ENCODE data around the gene SYTL4.
"Not testable (repeated sequence)": the region's sequence is repeated elsewhere in the genome, so short reads cannot be mapped to it uniquely, and the experiment has no call there.

SYTL4 gene

DNA sequence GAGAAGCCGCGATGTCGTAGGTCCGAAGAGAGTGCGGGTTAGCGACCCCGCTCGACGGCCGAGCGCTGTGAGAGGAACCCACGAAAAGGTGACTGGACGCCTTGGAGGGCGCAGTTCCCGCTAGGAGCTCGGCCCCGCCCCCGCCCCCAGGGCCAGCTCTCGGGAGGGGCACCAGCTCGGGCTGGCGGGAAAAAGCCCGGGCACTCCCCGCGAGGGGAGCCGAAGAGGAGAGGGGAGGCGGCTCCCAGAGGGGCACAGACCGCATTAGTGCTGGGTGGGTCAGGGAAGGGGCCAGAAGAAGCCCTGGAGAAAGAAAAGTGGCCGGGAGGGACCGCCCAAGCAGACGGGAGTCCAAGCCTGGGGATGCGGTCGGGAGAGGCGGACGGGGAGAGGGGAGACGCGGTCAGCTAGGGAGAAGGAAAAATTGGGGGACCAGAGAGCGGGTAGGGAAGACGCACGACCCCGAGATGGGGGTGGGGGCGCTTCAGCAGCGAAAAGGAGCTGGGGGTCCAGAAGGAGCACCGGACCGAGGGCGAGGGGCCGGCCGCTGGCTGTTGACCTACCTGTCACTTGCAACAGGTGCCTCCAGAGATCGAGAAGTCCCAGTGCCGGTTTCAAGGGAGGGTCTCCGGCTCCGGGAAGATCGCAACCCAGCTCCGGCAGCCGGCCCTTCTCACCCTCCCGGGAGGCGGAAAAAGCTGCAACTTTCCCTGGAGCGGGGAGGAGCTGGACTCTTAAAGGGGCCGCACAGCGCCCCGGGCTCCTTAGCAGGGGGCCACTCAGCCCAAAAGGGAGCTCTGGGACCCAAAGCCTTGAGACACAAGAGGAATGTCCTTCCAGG, at the start of gene SYTL4:
TSS of gene SYTL4 (minus strand) at position 681 of the 841 bp plus-strand sequence. CDS start 30,084 bp downstream, outside the sequence.
- DNase-seq: peak; percentile 4
- in situ Hi-C loops (cut with HindIII; ENCODE audit: low pct_ligation_motif_present, low pct_unique_long_range_greater_than_20kb, low sequenced_read_pairs): no loop called here

DNA sequence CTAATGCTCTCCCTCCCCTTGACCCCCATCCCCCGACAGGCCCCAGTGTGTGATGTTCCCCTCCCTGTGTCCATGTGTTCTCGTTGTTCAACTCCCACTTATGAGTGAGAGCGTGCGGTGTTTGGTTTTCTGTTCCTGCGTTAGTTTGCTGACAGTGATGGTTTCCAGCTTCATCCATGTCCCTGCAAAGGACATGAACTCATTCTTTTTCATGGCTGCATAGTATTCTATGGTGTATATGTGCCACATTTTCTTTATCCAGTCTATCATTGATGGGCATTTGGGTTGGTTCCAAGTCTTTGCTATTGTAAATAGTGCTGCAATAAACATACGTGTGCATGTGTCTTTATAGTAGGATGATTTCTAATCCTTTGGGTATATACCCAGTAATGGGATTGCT, 37.5 kb upstream of the SYTL4 start:
- in situ Hi-C loops (cut with HindIII; ENCODE audit: low pct_ligation_motif_present, low pct_unique_long_range_greater_than_20kb, low sequenced_read_pairs); DNase-seq: not testable (repeated sequence)

DNA sequence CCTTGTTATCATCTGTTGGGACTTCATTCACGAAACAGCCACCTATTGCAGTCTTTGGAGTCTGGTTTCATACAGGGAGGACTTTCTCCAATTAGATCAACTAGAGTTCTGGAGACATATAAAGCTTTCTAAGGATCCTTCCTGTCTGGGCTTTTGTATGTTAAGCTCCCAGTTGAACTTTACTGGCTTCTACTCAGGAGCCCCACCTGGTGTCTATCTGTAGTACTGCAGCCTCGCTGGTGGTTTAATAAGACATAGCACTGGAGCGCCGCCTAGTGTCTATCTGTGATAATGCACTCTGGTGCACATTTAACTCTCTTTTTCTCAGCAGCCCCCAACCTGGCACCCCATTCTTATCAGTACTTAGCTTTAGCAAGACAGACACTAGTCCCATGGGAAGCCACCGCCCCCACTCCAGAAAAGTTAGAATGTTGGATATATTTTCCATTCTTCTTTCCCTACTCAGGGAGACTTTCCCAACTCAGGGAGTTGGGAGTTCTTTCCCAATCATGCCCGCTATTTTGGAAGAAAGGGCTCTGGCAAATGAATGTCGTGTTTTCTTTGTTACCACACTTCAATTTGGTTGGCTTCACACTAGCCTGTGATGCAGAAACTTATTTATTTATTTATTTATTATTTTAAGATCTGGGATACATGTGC, 36.9 kb upstream of the SYTL4 start:
- in situ Hi-C loops (cut with HindIII; ENCODE audit: low pct_ligation_motif_present, low pct_unique_long_range_greater_than_20kb, low sequenced_read_pairs): no loop called here
- peak; percentile 65 for DNase-seq

DNA sequence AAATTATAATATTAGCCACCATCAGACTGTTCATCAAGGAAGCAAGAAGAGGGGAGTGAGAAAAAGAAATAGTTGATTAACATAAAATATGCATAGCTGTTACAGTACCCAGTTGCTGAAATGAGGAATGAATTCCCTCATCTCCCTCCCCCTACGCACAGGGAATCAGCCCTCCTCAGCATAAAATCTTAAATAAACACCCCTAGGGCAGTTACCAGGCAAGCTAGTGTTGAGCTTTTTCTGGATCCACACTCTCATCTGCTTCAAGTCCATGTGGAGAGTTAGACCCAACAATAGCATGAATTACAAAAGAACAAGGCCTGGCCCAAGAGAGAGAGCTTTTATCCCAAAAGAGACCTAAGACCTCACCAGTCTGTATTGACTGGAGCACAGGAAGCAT, 19.0 kb upstream of the SYTL4 start:
- no peak for DNase-seq
- in situ Hi-C loops (cut with HindIII; ENCODE audit: low pct_ligation_motif_present, low pct_unique_long_range_greater_than_20kb, low sequenced_read_pairs): no loop called here

DNA sequence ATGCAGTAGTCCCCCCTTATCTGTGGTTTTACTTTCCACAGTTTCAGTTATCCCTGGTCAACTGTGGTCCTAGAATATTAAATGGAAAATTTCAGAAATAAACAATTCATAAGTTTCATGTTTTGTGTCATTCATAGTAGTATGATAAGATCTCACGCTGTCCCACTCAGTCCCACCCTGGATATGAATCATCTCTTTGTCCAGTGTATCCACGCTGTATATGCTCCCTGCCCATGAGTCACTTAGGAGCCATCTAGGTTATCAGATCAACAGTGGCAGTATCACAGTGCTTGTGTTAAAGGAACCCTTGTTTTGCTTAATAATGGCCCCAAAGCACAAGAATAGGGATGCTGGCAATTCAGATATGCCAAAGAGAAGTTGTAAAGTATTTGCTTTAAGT, 16.2 kb upstream of the SYTL4 start:
- in situ Hi-C loops (cut with HindIII; ENCODE audit: low pct_ligation_motif_present, low pct_unique_long_range_greater_than_20kb, low sequenced_read_pairs): no loop called here
- no peak for DNase-seq

GRCh38 chrX:100747703-100748102, 15.8 kb upstream of the SYTL4 start:
- DNase-seq: no peak
- in situ Hi-C loops (cut with HindIII; ENCODE audit: low pct_ligation_motif_present, low pct_unique_long_range_greater_than_20kb, low sequenced_read_pairs): no loop called here

- in situ Hi-C loops (cut with HindIII; ENCODE audit: low pct_ligation_motif_present, low pct_unique_long_range_greater_than_20kb, low sequenced_read_pairs): no loop called here
- no peak for DNase-seq
These were observed 15.2 kb upstream of the SYTL4 start for GRCh38 chrX:100747090-100747489.

DNA sequence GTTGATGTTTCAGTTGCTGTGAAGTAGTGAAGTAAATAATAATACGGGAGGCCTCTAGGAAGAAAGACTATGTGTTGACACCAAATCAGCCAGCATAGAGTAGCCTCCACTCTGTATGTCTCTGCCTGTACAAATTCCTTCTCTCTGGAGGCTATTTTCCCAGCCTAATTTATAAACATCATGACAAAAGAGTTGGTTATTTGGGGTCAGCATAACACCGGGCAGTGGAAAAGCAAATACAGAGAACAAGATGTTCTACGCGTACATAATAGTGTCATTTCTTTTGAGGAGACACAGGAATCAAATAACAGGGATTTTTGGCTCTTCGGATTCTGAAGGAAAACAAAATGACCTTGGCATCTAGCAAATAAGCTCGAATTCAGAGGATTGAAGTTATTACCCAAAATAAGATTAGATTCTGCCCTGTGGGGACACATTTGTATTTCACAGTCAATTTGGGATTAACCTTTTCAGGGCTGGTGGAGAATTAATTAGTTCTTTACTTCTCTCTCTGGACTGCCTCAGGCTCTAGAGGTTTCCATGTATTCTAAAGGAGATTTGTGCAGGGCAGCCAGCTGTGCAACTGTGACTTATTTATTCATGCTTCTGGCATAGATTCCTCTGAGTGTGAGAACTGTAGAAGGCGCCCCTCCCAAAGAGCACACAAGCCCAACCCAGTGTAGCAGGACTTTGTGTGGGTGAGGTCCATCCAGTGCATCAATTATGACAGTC, 14.1 kb upstream of the SYTL4 start:
- in situ Hi-C loops (cut with HindIII; ENCODE audit: low pct_ligation_motif_present, low pct_unique_long_range_greater_than_20kb, low sequenced_read_pairs): no loop called here
- no peak for DNase-seq

- no peak for DNase-seq
- in situ Hi-C loops (cut with HindIII; ENCODE audit: low pct_ligation_motif_present, low pct_unique_long_range_greater_than_20kb, low sequenced_read_pairs): no loop called here
These were observed 13.3 kb upstream of the SYTL4 start for GRCh38 chrX:100745205-100745604.

- DNase-seq: no peak
- in situ Hi-C loops (cut with HindIII; ENCODE audit: low pct_ligation_motif_present, low pct_unique_long_range_greater_than_20kb, low sequenced_read_pairs): no loop called here
These were observed 11.2 kb upstream of the SYTL4 start for GRCh38 chrX:100743009-100743607.

GRCh38 chrX:100724006-100724405, 7.9 kb downstream of the SYTL4 start:
- in situ Hi-C loops (cut with HindIII; ENCODE audit: low pct_ligation_motif_present, low pct_unique_long_range_greater_than_20kb, low sequenced_read_pairs); DNase-seq: not testable (repeated sequence)

GRCh38 chrX:100721328-100721727, 10.6 kb downstream of the SYTL4 start:
- no peak for DNase-seq
- in situ Hi-C loops (cut with HindIII; ENCODE audit: low pct_ligation_motif_present, low pct_unique_long_range_greater_than_20kb, low sequenced_read_pairs): no loop called here

DNA sequence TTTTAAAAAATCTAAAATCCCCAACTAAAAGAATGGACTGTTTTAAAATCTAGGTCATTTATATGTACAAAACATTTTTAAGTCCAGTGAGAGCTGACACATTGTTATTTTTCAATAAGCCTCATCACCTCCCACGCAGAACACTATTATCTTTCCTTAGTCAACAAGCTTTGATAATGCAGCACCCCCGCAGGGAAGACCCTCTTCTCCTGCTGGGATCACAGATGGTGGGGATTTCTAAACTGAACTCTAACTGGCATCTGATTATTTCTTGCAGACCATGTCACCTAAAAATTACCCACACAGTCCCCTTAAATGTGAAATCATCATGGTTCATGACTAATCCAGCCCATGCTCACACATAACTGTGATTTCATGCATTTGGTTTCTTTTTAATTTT, 11.6 kb downstream of the SYTL4 start:
- DNase-seq: no peak
- in situ Hi-C loops (cut with HindIII; ENCODE audit: low pct_ligation_motif_present, low pct_unique_long_range_greater_than_20kb, low sequenced_read_pairs): no loop called here

DNA sequence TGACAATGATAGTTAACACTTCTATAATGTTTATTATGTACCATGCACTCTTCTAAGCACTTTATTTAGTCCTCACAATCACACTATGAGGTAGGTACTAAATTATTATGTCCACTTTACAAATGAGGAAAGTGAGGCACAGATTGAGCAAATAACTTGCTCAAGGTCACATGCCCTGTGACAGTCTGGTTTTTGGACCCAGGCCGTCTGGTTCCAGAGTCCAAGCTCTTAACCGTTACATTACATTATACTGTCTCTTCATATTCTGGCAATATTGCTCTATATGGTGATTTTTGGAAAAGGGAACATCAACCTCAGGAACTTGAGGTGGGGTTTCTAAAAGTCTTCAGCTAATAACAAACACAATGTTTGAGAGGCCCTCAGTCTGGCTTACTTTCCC, 12.8 kb downstream of the SYTL4 start:
- in situ Hi-C loops (cut with HindIII; ENCODE audit: low pct_ligation_motif_present, low pct_unique_long_range_greater_than_20kb, low sequenced_read_pairs): no loop called here
- DNase-seq: no peak

DNA sequence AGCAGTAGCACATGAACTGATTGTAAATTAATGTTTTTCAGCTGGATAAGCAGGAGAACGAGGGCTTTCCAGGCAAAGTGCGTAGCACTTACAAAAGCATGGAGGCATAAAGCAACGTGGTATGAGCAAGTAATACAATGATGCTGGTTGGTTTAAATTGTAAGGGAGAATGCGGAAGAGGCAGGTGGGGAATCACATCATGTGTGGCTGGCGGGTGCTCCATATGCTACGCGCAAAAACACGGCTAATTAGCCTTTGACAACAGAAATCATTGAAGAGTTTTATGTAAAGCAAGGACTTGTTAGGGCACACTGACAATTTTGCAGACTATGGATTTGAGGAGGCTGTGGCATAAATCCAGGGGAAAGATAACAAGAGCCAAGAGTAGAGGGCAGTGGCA, 14.6 kb downstream of the SYTL4 start:
- DNase-seq: no peak
- in situ Hi-C loops (cut with HindIII; ENCODE audit: low pct_ligation_motif_present, low pct_unique_long_range_greater_than_20kb, low sequenced_read_pairs): no loop called here

DNA sequence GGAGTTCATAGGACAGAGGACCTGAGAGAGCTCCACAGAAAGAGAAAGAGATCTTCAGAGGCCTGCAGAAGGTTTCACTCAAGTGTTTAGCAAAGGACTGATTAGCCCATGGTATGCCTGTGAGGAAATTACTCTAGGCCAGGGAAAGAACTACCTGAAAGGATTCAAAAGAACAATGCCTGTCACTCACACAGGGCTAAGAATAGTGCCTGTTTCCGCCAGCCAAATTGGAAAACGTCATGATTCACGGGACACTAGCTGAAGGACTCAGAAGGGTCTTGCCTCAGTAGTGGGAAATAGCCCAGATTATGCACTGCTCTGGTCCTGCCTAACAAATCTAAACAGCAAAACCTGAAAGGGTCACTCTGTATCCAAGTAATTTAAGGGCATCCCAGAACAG, 21.1 kb downstream of the SYTL4 start:
- no peak for DNase-seq
- in situ Hi-C loops (cut with HindIII; ENCODE audit: low pct_ligation_motif_present, low pct_unique_long_range_greater_than_20kb, low sequenced_read_pairs): no loop called here

DNA sequence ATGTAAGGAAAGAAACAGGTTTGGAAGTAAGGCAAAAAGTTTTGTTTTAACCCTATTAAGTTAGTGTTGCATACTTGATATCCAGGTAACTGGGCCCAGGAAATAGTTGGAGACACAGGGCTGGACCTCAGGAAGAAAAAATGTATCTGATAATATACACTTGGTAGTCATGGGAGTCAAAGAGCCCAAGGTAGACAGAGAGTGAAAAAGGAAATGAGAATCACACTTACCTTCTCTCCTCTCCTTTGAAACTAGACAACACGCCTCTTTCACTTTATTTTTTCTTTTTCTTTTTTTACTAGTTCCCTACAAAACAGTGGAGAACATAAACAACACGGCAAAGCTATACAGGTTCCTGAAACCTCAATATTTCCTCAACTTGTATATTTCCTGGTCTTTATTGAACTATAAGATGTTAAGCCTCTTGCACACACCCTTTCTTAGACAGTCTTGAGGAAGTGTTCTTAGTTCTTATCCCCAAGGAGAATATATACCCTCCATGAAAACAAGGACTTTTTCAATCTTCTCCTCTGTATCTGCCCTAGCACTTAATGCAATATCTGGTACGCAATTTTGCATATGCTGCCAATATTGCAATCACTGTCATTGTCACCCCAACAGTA, 27.2 kb downstream of the SYTL4 start:
- DNase-seq: no peak
- in situ Hi-C loops (cut with HindIII; ENCODE audit: low pct_ligation_motif_present, low pct_unique_long_range_greater_than_20kb, low sequenced_read_pairs): no loop called here

DNA sequence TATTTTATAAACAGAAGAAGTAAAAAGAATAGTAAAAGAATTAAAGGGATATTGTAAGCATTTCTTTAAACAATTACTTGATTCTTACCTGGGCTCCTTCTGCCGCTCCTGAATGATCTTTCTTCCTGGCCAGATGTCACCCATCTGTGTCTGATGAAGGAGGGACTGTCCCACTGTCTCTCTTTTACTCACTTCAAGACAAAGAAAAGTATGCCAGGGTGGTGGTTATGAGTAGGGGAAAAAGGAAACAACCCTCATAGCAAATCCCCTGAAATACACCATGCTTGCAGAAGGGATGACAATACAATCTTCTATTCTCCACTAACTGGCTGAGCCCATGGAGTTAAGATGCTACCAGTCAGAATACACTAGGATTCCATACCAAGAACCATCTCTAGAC, 31.1 kb downstream of the SYTL4 start:
- in situ Hi-C loops (cut with HindIII; ENCODE audit: low pct_ligation_motif_present, low pct_unique_long_range_greater_than_20kb, low sequenced_read_pairs): no loop called here
- DNase-seq: no peak

- in situ Hi-C loops (cut with HindIII; ENCODE audit: low pct_ligation_motif_present, low pct_unique_long_range_greater_than_20kb, low sequenced_read_pairs): no loop called here
- DNase-seq: no peak
These were observed 33.4 kb downstream of the SYTL4 start for GRCh38 chrX:100698551-100698950.

All from ACHN (cell line).